OCI-LY1 (cell line): ENCODE measurements around the gene DPP6.

ENCODE experiments used
- CTCF ChIP-seq: fragments of 200-600 bp; sonication (generic), shearing (Covaris generic); IDR thresholded peaks from 2 replicates; pipeline ENCODE4 v1.5.1; 2017; ENCODE audit warnings: mild to moderate bottlenecking, antibody characterized with exemption, low read length, moderate library complexity, mixed read lengths
- EZH2 ChIP-seq: fragments of 200-600 bp; sonication (generic), shearing (Covaris generic); IDR thresholded peaks from 2 replicates; pipeline ENCODE4 v1.8.0; 2017; ENCODE audit warnings: borderline replicate concordance, mixed run types, mild to moderate bottlenecking, antibody characterized with exemption, low read length, moderate library complexity, mixed read lengths

GRCh38 chr7:154566877-154567276 lies 514.7 kb downstream of the DPP6 start:
- peak; percentile 32; the same call in 1 of the 2 replicates for TF ChIP-seq CTCF
- no peak for TF ChIP-seq EZH2
